22Rv1 (cell line): Measurements from ENCODE around the gene ZNF554.
A peak's percentile ranks its signal among the peaks of the same experiment; 100 is the strongest.
"Not testable (repeated sequence)": the region's sequence is repeated elsewhere in the genome, so short reads cannot be mapped to it uniquely, and the experiment has no call there.

Experiments
- H3K27ac ChIP-seq: fragments of 450-650 bp; 2 replicates; pipeline ENCODE4 v1.5.1; 2017
- ZFX ChIP-seq: fragments of 450-650 bp; IDR thresholded peaks from 2 replicates; pipeline ENCODE4 v1.6.1; 2017; ENCODE audit warnings: antibody characterized with exemption, borderline replicate concordance
- TF ChIP-seq, protein P1 (sequence below): fragments of 450-650 bp; IDR thresholded peaks from 2 replicates; pipeline ENCODE4 v1.5.1; 2017; ENCODE audit warnings: mild to moderate bottlenecking

Gene ZNF554

DNA sequence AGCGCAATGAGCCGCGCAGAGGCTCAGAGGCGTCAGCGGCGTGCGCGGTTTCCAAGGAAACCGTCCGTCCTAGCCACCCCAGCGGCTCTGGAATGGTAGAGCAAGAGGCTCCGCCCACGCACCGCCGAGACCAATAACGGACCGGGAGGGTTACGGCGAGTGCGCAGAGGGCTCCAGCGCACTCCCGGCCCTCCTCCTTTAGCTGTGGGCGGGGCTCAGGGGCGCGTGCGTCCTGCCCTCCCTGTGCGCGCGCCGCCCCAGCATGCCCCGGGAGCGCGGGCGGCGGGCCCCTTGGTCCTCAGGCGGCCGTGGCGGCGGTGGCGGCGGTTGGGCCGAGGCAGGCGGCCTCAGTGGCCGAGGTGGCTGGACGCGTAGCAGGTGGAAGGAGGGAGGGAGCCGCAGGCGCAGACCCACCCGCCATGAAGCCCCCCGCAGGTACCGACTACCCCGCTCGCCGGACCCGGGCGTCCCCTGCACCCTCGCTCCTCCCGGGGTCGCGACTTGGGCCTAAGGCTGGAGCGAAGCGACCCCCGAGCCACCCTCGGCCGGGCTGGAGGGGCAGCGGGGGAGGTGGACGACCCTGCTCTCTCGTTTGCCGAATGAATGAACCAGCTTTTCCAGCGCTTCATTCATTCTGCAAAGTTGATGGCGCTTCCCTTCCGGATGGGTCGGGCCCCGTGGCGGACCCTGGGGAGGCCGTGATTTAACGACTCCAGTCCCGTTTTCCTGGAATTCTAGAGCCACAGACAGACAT, 34.2 kb upstream of the ZNF554 start, which contains the start of gene THOP1:
Gene THOP1 (plus strand): TSS at position 260 of the 754 bp plus-strand sequence. CDS start 160 bp downstream, at position 420.
- TF ChIP-seq, protein P1, sequence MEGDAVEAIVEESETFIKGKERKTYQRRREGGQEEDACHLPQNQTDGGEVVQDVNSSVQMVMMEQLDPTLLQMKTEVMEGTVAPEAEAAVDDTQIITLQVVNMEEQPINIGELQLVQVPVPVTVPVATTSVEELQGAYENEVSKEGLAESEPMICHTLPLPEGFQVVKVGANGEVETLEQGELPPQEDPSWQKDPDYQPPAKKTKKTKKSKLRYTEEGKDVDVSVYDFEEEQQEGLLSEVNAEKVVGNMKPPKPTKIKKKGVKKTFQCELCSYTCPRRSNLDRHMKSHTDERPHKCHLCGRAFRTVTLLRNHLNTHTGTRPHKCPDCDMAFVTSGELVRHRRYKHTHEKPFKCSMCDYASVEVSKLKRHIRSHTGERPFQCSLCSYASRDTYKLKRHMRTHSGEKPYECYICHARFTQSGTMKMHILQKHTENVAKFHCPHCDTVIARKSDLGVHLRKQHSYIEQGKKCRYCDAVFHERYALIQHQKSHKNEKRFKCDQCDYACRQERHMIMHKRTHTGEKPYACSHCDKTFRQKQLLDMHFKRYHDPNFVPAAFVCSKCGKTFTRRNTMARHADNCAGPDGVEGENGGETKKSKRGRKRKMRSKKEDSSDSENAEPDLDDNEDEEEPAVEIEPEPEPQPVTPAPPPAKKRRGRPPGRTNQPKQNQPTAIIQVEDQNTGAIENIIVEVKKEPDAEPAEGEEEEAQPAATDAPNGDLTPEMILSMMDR: no peak
- no peak for TF ChIP-seq ZFX
- peak within 1 kb of the TSS; percentile 84 for H3K27ac ChIP-seq

DNA sequence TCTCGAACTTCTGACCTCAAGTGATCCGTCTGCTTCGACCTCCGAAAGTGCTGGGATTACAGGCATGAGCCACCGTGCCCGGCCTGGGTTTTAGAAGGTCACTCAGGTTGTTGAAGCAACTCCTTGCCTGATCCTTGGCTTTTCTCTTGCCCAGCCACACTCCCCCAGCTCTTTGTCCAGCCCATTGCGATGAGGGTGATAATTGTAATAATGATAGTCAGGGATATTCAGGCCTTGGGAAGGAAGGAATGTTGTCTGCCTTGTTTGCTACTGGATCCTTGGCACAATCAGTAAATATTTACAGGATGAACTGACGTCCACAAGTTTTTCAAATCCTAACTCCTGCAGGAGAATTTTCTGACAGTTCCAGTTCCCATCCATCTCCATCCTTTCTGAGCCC, 32.6 kb upstream of the ZNF554 start:
- peak overlapping the region; percentile 25; the same call in 1 of the 2 replicates for H3K27ac ChIP-seq

DNA sequence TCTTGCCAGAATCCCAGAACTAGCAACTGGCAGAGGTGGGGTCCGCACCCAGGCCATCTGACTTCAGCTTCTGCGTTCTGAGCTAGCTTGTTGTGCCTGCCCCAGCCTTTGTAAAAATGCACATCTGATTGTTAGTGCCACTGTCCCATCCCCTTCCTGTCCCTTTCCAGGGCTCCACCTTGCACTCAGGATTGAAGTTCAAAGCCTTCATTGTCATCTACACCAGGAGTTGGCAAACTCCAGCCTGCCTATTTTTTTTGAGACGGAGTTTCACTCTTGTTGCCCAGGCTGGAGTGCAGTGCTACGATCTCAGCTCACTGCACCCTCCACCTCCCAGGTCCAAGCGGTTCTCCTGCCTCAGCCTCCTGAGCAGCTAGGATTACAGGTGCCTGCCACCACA, 31.4 kb upstream of the ZNF554 start:
- H3K27ac ChIP-seq: no peak overlapping the region

More for the DNA sequence above, 32.6 kb upstream of the ZNF554 start:
- no peak for TF ChIP-seq ZFX

DNA sequence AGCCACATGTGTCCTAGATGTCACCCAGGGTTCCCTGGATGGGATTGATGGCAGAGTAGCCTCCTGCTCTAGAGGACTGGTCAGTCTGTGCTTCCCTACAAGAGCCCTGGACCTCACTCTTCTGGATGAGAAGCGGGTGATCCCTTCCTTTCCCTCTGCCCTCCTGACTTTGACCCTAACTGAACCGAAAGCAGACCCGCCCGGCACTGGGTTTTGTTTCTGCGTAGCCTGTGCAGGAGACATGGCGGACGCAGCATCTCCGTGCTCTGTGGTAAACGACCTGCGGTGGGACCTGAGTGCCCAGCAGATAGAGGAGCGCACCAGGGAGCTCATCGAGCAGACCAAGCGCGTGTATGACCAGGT, 29.5 kb upstream of the ZNF554 start:
- TF ChIP-seq ZFX: no peak
- no peak overlapping the region for H3K27ac ChIP-seq

More for the DNA sequence above, 31.4 kb upstream of the ZNF554 start:
- TF ChIP-seq ZFX: no peak
- TF ChIP-seq, protein P1: no peak

DNA sequence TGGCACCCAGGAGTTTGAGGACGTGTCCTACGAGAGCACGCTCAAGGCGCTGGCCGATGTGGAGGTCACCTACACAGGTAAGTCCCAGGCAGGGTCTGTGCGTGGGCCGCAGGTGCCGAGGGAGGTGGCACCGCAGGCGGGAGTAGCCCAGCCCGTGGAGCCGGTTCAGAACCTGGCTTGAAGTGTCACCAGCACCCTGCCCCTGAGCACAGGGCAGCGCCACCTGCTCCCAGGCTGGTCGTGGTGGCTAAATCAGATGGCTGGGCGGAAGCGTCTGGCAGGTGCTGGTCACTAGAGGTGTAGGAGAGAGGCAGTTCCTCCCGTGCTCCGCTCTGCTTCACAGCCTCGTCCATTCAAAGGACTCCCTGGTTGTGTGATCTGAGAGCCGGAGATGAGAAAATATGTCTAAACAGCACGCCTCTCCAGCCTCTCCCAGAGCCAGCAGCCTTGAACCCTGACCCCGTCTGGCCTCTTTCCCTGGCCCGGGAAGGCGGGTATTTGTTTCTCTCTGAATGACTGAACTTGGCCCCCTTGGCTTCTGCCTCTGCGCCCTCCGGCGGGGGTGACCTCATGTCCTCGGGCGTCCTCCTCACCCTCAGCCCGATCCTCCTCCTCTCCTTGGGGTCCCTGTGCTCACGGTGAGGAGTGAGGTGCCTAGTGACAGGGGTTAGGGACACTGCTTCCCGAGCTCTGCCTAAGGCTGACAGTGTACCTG, 29.0 kb upstream of the ZNF554 start:
- no peak overlapping the region for H3K27ac ChIP-seq
- TF ChIP-seq, protein P1: no peak
- no peak for TF ChIP-seq ZFX

DNA sequence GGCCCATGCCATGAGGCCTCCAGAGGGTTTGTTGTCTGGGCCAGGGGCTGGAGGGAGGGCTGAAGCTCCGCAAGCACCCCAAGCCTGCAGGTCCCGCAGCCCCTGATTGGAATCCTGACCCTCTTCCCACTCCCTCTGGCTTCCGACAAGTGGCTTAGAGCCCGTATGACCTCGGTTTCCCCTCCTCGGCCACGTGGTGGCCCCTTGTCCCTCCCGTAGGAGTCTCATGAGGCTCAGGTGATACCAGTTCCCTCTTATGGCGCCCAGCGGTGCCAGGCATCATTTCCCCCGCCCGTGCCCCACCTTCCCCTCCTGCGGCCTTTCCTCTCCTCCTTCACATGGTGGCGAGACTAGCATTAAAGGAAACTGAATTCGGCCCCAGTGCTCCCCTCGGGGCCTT, 28.2 kb upstream of the ZNF554 start:
- TF ChIP-seq, protein P1: no peak
- no peak for TF ChIP-seq ZFX
- no peak overlapping the region for H3K27ac ChIP-seq

DNA sequence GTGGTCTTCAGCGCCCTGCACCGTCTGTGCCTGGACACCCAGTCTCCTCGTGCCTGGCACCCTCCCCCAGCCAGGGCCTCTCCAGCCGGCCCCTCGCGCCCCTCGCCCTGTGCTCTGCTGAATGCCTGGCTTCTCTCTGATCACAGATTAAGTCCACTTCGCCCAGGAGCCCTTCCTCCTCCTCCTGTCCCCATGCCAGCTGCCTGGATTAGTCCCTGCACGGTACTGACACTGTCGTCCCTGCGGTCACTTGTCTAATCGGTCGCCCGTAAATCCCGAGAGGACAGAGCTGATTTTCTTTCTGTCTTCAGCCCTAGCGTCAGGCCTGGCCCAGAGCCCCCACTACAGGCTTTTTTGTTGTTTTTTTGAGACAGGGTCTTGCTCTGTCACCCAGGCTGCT, 27.8 kb upstream of the ZNF554 start:
- H3K27ac ChIP-seq: no peak overlapping the region
- TF ChIP-seq ZFX: no peak
- TF ChIP-seq, protein P1: no peak

DNA sequence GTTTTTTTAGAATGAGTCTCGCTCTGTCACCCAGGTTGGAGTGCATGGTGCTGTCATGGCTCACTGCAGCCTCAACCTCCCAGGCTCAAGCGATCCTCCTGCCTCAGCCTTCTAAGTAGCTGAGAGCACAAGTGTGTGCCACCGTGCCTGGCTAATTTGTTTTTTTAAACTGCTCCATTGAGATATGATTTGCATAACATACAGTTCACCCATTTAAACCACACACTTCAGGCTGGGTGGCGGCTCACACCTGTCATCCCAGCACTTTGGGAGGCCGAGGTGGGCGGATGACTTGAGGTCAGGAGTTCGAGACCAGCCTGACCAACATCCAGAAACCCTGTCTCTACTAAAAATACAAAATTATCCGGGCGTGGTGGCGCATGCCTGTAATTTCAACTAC, 27.0 kb upstream of the ZNF554 start:
- H3K27ac ChIP-seq: not testable (repeated sequence)

DNA sequence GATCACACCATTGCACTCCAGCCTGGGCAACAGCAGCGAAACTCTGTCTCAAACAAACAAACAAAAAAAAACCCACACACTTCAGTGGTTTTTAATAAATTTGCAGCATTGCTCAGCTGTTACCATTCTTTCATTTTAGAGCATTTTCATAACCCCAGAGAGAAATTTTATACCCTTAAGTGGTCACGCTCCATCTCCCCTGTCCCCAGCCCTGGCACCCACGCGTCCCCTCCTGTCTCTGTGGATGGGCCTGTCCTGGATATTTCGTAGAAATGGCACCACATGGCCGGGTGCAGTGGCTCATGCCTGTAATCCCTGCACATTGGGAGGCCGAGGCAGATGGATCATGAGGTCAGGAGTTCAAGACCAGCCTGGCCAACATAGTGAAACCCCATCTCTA, 26.5 kb upstream of the ZNF554 start:
- no peak for TF ChIP-seq ZFX
- TF ChIP-seq, protein P1: no peak
- no peak overlapping the region for H3K27ac ChIP-seq
